T-helper 2 cell treated with Interferon-gamma antibody and Interleukin-4, amounts not matched to agents 100 ng/mL and 5 ng/mL, for 36 hours (primary cell): ENCODE results near the gene ORMDL1. TPM values are rescaled to one million over a fixed set of nuclear protein-coding genes. Genes with fewer than 3 reads are reported as not detected.

Experiments used
- intact Hi-C: fragments of 100-400 bp; cut with micrococcal nuclease; formaldehyde crosslinking; loops from one replicate; pipeline ENCODE4 v1.15.1; 2023
- total RNA-seq: library from RNA; stranded (reverse); gene quantifications from 2 replicates; pipeline ENCODE4 v1.2.3, GENCODE V29; 2022

ORMDL1 gene
- 70.0 and 78.9 TPM in 2 replicates for total RNA-seq

- intact Hi-C loops = loop anchor here (1.0 to 10.0 kb wide), 10 partner anchors 22 to 1228 kb away; partner anchors contain the start of genes ANKAR, ASNSD1, GLS and HIBCH
Observed at GRCh38 chr2:189783927-189784867, at the start of gene ORMDL1, which contains the start of gene PMS1. Gene ORMDL1, minus strand, starts transcription at chr2:189784339. Its CDS starts 1,744 bp downstream, at chr2:189782595. Gene PMS1, plus strand, starts transcription at chr2:189784450. Its CDS starts 7,360 bp downstream, at chr2:189791810.

- intact Hi-C loops = no loop called here
Observed at GRCh38 chr2:189830510-189830909, 46.4 kb upstream of the ORMDL1 start.

DNA sequence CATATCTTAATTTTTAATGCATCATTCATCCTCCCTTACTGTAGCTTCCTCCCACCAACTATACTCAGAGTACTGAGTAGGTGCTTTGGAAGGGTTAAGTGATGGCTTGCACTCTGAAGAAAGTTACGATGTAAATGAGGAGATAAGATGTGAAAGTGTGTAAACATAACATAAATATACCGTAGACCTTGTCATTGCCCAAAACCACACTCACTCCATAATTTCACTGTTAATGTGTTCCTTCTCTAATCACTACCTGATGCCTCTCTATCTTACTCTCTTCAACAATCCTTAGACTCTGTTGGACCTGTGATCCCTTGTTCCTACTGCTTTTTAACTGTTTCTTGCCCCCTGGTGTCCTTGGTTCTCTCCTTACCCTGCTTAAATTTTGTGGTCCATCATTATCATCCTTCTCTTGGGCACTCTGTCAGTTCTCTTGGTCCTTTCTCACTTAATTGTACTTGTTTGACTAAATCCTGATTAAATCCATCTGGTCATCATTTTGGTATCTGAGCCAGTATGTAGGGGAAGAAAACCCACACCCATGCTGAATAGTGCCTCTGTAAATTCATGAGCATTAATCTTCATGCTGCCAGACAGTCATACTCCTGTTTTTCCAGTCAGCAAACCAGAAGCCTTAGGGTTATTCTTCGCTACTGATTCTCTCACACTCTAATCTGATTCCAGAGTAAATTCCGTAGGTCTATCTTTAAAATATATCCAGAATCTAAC, 45.1 kb upstream of the ORMDL1 start:
- intact Hi-C loops = no loop called here

DNA sequence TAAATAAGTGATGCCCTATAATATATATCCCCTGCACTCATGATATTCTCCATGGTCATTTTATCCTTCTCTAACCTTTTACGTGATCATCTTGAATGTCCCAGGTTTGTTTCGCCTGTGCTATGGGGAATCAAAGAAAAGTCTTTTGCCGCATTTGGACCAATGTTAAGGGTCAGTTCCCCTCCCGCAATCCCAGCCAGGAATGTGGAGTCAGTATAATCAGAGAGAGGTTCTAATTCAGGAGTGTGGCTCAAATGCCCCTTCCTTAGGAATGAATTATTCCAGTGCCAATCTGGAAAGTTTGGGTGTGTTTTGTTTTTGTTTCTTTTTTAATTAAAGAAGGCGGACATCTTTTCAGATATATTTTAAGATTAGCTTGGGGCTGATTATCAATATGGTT, 41.9 kb upstream of the ORMDL1 start:
- intact Hi-C loops = no loop called here

DNA sequence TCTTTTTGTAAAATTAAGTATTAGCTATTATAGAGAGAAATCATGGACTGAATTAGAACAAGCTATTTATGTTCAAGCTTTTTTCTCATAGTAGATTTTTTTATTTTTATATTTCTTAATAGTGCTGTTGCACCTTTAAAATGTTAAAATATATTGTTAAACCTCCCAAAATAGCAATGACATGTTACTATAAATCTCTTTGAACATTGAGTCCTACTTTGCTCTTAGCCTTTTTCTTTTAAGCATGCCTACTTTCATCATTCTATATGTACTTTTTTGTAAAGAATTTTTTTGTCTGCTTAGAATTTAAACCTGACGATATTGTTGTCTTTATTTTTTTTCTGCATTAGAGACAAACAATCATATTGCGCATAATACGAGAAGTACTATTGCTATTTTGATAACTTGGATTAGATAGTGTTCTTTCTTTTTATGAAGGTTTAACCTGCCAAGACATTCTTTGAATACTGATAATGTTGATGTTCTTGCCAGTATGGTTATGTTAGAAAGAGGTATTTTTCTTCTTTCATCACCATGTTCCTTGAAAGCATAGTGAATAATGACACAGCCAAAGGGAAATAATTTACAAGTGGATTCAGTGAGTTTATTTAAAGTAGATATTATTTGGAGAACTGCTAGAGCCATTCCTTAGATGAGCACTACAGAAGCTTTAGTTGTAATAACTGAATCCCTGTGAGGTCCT, 40.7 kb upstream of the ORMDL1 start:
- intact Hi-C loops = no loop called here

DNA sequence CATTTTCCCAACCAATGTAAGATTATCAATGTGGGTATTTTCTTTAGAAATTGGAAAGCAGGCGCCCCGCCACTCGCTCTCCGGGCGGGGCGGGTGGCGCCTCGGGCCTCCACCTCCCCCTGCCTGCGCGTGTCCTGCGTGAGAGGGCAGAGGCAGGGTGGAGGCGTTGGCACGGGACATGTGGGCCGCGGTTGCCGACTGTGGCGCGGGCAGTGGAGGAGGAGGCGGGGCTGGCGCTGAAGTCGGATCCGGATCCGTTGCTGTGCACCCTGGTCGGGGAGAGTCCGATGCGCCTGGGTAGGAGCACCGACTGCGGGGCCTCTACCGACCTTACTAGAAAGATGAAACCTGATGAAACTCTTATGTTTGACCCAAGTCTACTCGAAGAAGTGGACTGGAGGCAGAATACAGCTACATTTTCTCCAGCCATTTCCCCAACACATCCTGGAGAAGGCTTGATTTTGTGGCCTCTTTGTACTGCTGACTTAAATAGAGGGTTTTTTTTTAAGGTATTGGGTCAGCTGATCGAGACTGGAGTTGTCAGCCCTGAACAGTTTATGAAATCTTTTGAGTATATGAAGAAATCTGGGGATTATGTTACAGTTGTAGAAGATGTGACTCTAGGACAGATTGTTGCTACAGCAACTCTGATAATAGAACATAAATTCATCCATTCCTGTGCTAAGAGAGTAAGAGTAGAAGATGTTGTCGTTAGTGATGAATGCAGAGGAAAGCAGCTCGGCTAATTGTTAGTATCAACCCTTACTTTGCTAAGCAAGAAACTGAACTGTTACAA, 38.0 kb upstream of the ORMDL1 start:
- intact Hi-C loops = no loop called here

DNA sequence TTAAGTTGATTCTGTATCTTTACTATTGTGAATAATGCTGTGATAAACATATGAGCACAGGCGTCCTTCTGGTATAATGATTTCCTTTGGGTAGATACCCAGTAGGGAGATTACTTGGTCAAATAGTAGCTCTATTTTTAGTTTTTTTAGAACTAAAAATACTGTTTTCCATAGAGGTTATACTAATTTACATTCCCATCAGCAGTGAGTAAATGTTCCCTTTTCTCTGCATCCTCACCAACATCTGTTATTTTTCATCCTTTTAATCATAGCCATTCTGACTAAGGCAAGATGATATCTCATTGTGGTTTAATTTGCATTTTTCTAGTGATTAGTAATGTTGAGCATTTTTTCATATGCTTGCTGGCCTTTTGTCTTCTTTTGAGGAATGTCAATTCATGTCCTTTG, 35.2 kb upstream of the ORMDL1 start:
- intact Hi-C loops = no loop called here

DNA sequence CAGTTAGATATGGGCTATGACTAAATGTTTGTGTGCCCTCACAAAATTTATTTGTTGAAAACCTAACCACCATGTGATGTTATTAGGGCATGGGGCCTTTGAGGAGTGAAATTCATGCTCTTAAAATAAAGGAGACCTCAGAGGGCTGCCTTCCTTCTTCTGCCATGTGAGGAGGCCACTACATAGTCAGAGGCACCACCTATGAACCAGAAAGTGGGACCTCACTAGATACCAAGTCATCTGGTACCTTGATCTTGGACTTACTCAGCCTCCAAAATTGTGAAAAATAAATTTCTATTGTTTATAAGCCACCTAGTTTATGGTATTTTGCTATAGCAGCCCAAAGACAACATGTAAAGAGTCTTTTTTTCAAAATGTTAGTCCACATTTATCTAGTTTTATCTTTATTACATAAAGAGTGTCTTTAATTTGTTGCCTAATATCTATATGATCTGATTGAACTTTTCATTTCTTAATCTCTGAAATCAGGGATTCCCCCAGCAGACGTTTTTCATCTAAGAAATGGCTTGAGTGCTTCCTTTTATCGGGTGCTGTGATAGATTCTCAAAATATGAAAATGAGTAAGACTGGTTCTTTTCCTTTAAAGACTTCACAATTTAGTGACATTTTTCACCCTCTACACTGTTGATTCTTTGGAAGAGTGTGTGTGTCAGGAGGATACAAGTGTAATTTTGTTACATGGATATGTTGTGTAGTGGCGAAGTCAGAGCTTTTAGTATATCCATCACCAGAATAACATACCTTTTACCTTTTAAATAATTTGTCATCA, 34.3 kb upstream of the ORMDL1 start:
- intact Hi-C loops = no loop called here

GRCh38 chr2:189803431-189803830, 19.3 kb upstream of the ORMDL1 start:
- intact Hi-C loops = no loop called here

- intact Hi-C loops = no loop called here
Observed at GRCh38 chr2:189802396-189802912, 18.3 kb upstream of the ORMDL1 start.

- intact Hi-C loops = loop anchor here (2.0 kb wide), 1 partner anchor 271 kb away; no protein-coding TSS in a partner anchor
Observed at GRCh38 chr2:189799531-189799930, 15.4 kb upstream of the ORMDL1 start.

DNA sequence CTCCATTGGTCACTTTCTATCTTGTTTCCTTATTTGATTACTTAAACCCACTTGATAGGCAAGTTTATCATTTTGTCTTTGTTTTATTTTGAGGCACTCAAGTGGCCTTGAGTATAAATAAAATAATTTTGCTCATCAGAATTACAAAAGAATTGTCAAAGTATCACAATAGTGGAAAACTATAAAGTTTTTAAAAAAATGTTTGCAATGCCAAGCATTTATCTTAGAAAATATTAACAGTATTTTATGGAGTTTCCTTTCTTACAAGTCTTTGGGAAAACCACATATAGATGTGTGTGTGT, 14.8 kb upstream of the ORMDL1 start:
- intact Hi-C loops = loop anchor here (2.0 kb wide), 1 partner anchor 272 kb away; no protein-coding TSS in a partner anchor

DNA sequence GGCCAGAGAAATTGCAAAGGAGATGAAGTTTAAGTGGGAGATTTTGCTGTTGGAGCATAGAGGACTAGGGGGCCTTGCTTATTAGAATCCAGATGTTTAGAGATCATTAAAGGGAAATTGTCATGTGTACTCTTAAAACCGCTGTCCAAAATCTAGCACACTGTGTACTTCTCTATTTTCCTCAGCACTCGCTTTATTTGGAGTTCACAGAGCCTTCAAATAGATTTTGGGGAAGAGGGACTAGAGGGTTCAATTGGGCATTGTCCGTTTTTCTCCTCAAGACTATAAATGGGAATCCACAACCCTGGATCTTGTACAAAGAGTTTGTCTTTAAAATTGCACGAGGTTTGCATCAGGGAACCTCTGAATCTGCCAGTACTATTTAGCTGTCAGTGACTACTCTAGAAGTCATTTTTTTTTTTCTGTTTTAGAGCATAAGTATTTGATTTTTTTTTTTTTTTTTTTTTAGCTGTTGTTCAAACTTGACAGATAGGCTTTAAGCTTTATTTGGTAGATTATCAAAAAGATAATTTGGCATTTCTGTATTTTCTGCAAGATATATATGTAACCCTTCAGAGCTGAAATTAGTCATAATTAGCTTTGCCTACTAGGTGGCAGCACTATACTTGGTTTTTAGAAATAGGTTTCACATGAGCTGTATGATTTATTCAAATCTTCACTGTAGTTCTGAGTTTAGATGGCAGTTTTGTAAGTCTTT, 14.3 kb upstream of the ORMDL1 start:
- intact Hi-C loops = loop anchor here (2.0 kb wide), 1 partner anchor 272 kb away; no protein-coding TSS in a partner anchor

- intact Hi-C loops = loop anchor here (2.0 kb wide), 1 partner anchor 273 kb away; no protein-coding TSS in a partner anchor
Observed at GRCh38 chr2:189797902-189798301, 13.8 kb upstream of the ORMDL1 start.

DNA sequence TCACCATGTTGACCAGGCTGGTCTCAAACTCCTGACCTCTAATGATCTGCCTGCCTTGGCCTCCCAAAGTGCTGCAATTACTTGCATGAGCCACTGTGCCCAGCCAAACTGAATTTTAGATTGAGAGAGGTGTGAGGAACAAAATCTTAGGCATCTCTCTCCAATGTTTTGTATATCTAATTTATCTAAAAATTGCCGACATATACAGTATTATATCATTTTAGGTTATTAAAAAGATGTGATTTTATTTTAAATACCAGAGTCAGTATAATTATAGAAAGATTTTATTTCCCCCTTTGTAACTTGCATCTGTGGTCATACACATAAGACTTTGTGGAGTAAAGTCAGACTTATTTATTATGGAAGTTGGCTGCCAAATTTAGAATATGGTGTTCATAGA, 10.2 kb upstream of the ORMDL1 start:
- intact Hi-C loops = no loop called here

DNA sequence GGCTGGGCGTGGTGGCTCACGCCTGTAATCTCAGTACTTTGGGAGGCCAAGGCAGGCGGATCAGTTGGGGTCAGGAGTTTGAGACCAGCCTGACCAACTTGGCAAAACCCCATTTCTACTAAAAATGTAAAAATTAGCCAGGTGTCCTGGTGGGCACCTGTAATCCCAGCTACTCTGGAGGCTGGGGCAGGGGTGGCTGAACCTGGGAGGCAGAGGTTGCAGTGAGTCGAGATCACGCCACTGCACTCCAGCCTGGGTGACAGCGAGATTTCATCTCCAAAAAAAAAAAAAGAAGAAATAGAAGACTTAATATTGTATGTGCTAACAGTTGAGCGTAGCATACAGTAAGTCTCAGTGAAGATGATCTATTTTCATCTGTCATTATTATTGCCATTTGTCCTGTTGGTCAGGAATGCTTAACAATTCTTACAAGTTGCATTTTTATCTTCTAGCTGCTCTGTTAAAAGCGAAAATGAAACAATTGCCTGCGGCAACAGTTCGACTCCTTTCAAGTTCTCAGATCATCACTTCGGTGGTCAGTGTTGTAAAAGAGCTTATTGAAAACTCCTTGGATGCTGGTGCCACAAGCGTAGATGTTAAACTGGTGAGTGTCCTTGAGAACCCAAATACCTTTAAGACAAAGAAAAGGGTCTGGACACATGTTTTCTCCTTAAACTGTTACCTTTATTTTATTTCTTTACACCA, 7.4 kb upstream of the ORMDL1 start:
- intact Hi-C loops = no loop called here

- intact Hi-C loops = loop anchor here (5.0 to 10.0 kb wide), 3 partner anchors 531 to 1229 kb away; partner anchors contain the start of genes GLS, HIBCH and STAT1
Observed at GRCh38 chr2:189783451-189783926, 650 bp downstream of the ORMDL1 start.

DNA sequence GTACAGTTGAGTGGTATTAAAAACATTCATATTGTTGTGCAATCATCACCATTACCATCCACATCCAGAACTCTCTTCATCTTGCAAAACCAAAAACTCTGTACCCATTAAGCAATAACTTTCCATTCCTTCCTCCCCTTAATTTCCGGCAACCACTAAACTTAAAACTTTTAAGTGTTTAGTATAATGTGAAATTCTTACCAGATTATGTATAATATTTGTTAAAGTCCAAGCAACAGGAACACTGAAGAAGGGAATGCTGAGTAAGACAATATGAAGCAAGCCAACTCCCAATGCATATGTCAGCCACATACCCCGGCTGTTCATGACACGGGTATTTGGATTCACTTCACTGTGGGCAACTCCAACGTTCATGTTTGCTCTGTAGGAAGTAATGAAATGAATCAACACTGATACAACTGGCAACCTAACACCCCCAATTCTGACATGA, 1.9 kb downstream of the ORMDL1 start:
- intact Hi-C loops = loop anchor here (5.0 to 10.0 kb wide), 3 partner anchors 533 to 1230 kb away; partner anchors contain the start of genes GLS, HIBCH and STAT1
